ENCODE results near the gene NRP1. TPM values are rescaled to one million over a fixed set of nuclear protein-coding genes. Genes with fewer than 3 reads are reported as not detected.

Gene NRP1
- total and polyA plus RNA-seq, 2 donors, result 15.4 to 15.8 TPM

DNA sequence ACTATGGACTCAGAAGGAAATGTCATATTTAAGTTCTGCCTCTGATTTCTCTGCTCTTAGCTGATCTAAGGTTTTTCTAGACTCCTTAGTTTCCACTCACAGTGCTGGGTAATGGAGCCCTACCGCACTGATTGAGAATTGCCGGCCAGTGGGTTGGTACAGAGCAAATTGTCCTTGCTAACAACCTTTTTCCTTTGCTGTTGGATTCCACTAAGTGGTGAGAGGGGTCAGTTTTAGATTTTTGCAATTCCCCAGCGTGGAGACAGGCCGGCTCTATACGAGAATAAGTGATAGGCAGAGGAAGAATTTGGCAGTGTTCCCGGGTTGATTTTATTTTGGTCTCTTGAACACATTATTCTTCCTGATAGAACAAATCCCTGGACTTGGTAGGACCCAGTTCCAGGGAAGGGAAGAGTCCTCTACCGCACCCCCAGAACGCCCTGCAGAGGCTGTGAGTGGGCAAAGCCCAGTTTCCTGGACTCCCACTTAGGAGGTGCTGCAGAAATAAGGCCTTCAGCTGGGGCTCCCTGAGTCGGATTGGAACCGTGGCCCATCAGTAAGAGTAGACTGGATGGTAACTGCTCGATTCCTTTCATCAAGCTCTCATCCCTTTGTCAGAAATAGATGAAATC lies 3.0 kb upstream of the NRP1 start:
- WGBS, result 86% methylated on average over 11 of the region's 11 CpGs
- Histone ChIP-seq H3K4me1 (ENCODE audit: control insufficient read depth in 2 of 2, insufficient read depth in 2 of 2, low read length in 2 of 2) (peaks cover 8 to 16% of the 10 kb centered on the region in 2 donors), H3K27ac (ENCODE audit: low read depth in 1 of 2, low read length in 1 of 2) (peak overlapping the region in 1 of 2 donors; percentile 43), H3K27me3 (ENCODE audit: control insufficient read depth in 2 of 2, insufficient read depth in 1 of 2, low read length in 1 of 2) (peaks cover 46 to 73% of the 10 kb centered on the region in 2 donors), H3K9me3 (ENCODE audit: control insufficient read depth in 2 of 2, insufficient read depth in 1 of 2, low read length in 1 of 2) (no peaks in the 10 kb centered on the region), H3K4me3 (ENCODE audit: low read length in 2 of 2) (no peak overlapping the region), H3K36me3 (ENCODE audit: control insufficient read depth in 2 of 2, insufficient read depth in 2 of 2, low read length in 1 of 2) (no peaks in the 10 kb centered on the region)
- DNase-seq (ENCODE audit: low read depth in 6 of 9, low spot score in 9 of 9), result no peak

DNA sequence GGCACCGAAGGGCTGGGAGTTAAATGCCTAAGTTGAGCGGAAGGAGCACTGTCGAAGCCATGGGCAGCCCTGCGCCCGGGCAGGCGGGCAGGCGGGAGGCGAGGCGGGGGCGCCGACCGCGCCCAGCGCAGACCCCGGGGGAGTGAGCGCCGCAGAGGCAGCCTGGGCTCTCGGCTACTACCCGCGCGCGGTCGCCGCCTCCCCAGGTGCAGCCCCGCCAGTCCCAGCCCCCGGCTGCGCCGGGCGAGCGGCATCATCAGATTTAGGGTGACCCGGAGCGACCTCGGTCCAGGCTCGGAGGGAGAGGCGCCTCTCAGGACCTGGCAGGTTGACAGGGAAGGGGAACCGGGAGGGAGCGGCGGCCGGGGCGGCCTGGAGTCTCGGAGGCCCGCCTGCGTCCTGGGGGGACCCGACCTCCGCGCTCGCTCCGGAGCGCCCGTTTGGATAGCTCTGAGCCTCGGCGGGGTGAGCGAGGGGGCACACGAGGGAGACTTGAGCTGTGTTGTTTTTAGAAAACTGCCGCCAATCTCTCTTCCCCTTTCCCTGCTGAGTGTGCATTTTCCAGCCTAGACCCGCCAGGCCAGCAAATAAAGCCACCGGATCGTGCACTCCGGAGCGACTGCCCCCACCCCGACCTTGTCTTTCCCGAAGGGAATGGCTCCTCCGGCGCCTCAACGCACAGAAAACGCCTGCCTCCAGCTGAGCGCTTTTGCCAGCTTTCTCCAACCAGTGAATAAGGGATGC lies 2.3 kb upstream of the NRP1 start:
- H3K4me1 ChIP-seq (ENCODE audit: control insufficient read depth in 2 of 2, insufficient read depth in 2 of 2, low read length in 2 of 2), result peaks cover 8 to 16% of the 10 kb centered on the region in 2 donors
- 5% methylated on average over 67 of the region's 67 CpGs for WGBS
- no peaks in the 10 kb centered on the region for H3K9me3 ChIP-seq (ENCODE audit: control insufficient read depth in 2 of 2, insufficient read depth in 1 of 2, low read length in 1 of 2)
- H3K27me3 ChIP-seq (ENCODE audit: control insufficient read depth in 2 of 2, insufficient read depth in 1 of 2, low read length in 1 of 2), result peaks cover 51 to 78% of the 10 kb centered on the region in 2 donors
- peak overlapping the region; percentile 43 to 60 for H3K27ac ChIP-seq (ENCODE audit: low read depth in 1 of 2, low read length in 1 of 2)
- DNase-seq (ENCODE audit: low read depth in 6 of 9, low spot score in 9 of 9), result peak in 1 of 9 donors; percentile 20
- no peaks in the 10 kb centered on the region for H3K36me3 ChIP-seq (ENCODE audit: control insufficient read depth in 2 of 2, insufficient read depth in 2 of 2, low read length in 1 of 2)
- peak overlapping the region; percentile 6 to 24 for H3K4me3 ChIP-seq (ENCODE audit: low read length in 2 of 2)

DNA sequence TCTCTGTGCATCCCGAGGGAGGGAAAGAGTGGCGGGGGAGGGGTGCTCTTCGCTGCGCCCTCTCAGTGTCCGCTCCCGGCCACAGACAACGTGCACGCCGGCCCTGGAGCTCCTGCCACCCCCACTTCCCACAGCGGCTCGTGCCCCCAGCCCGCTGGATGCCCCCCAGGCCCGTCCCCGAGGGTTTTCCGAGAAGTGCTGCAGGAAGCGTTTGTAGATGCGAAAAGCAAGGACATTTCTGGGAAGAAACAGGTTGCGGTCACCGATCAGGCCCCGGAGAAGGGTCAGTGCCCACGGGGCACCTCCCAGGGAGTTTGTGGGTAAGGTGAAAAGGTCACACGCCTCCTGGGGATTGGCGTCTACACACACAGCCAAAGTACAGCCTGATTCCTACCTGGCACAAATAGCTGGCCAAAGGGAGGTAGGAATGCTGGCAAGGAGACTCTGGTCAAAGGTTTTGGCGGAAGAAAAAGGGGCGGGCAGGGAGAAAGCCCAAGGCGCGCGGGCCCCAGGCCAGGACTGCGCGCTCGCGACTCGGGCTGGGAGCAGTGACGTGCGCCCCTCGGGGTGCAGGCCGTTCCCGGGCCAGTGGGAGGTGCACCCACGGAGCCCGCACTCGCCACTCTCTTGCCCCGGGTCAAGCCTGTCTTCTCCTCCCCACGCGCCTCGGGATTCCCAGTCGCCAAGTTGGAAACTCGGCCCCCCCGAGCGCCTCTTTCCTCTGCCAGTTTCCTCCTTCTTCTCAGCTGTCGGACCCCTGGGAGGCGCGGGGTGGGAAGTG lies 1.5 kb upstream of the NRP1 start:
- WGBS, result 2% methylated on average over 52 of the region's 52 CpGs
- H3K4me3 ChIP-seq (ENCODE audit: low read length in 2 of 2), result peak overlapping the region; percentile 24 to 55
- H3K4me1 ChIP-seq (ENCODE audit: control insufficient read depth in 2 of 2, insufficient read depth in 2 of 2, low read length in 2 of 2), result peaks cover 8 to 16% of the 10 kb centered on the region in 2 donors
- DNase-seq (ENCODE audit: low read depth in 6 of 9, low spot score in 9 of 9), result peak in 1 of 9 donors; percentile 3
- H3K27me3 ChIP-seq (ENCODE audit: control insufficient read depth in 2 of 2, insufficient read depth in 1 of 2, low read length in 1 of 2), result peaks cover 54 to 84% of the 10 kb centered on the region in 2 donors
- peak overlapping the region in 1 of 2 donors; percentile 32 for H3K27ac ChIP-seq (ENCODE audit: low read depth in 1 of 2, low read length in 1 of 2)
- no peaks in the 10 kb centered on the region for H3K9me3 ChIP-seq (ENCODE audit: control insufficient read depth in 2 of 2, insufficient read depth in 1 of 2, low read length in 1 of 2)
- no peaks in the 10 kb centered on the region for H3K36me3 ChIP-seq (ENCODE audit: control insufficient read depth in 2 of 2, insufficient read depth in 2 of 2, low read length in 1 of 2)

DNA sequence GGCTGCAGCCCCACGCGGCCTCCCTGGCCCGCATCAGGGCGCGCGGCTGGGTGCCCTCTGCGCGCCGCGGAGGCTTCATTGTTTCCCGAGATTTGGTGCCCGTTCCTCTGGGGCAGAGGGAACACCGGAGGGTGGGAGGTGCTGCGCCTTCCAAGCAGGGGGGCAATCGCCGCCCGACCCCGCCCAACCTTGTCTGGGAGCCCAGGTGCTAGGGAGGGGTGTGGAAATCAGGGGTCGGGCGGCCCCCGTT lies 1.0 kb upstream of the NRP1 start:
- no peak for DNase-seq (ENCODE audit: low read depth in 6 of 9, low spot score in 9 of 9)
- Histone ChIP-seq H3K9me3 (ENCODE audit: control insufficient read depth in 2 of 2, insufficient read depth in 1 of 2, low read length in 1 of 2) (no peaks in the 10 kb centered on the region), H3K36me3 (ENCODE audit: control insufficient read depth in 2 of 2, insufficient read depth in 2 of 2, low read length in 1 of 2) (no peaks in the 10 kb centered on the region), H3K27me3 (ENCODE audit: control insufficient read depth in 2 of 2, insufficient read depth in 1 of 2, low read length in 1 of 2) (peaks cover 55 to 88% of the 10 kb centered on the region in 2 donors), H3K27ac (ENCODE audit: low read depth in 1 of 2, low read length in 1 of 2) (peak overlapping the region in 1 of 2 donors; percentile 37), H3K4me3 (ENCODE audit: low read length in 2 of 2) (peak overlapping the region; percentile 24 to 55), H3K4me1 (ENCODE audit: control insufficient read depth in 2 of 2, insufficient read depth in 2 of 2, low read length in 2 of 2) (peaks cover 8 to 18% of the 10 kb centered on the region in 2 donors)
- WGBS, result 2% methylated on average over 21 of the region's 21 CpGs

DNA sequence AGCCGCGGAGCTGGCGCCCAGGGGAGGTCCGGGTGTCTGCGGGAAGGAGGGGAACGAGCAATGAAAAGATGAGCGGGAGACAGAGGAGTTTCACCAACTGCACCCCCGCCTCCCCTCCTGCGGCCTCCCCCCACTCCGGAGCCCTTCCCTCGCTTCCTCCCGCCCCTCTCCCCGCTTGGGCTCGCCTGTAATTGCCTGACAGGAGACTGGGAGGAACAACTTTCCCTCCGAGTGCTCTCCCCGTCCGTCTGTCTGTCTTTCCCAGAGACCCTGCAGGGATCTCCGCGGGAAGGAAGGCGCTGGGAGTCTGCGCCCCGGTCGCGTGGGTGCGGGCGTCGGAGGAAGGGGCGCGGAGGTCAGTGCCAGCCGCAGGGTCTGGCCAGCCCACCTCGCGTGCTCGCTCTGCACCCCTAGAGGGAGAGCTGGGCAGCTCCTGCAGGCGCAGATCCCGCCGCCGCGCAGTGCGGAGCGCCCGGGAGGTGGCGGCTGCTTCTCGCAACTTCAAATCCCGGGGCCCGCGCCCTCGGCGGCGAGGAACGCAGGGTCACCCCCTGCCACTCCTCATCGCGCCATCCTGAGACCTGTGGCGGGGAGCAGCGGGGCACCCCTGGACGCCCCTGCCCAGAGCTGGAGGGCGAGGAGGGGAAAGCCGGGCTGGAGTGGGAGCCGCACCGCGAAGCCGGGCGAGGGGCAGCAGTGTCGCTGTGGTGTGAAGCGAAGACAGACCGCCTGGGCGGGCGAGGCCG lies 511 bp upstream of the NRP1 start:
- peak in 2 of 9 donors; percentile 40 to 50 for DNase-seq (ENCODE audit: low read depth in 6 of 9, low spot score in 9 of 9)
- H3K4me1 ChIP-seq (ENCODE audit: control insufficient read depth in 2 of 2, insufficient read depth in 2 of 2, low read length in 2 of 2), result peaks cover 8 to 18% of the 10 kb centered on the region in 2 donors
- WGBS, result 1% methylated on average over 68 of the region's 68 CpGs
- peaks cover 55 to 88% of the 10 kb centered on the region in 2 donors for H3K27me3 ChIP-seq (ENCODE audit: control insufficient read depth in 2 of 2, insufficient read depth in 1 of 2, low read length in 1 of 2)
- peak overlapping the region; percentile 49 to 55 for H3K4me3 ChIP-seq (ENCODE audit: low read length in 2 of 2)
- H3K9me3 ChIP-seq (ENCODE audit: control insufficient read depth in 2 of 2, insufficient read depth in 1 of 2, low read length in 1 of 2), result no peaks in the 10 kb centered on the region
- H3K27ac ChIP-seq (ENCODE audit: low read depth in 1 of 2, low read length in 1 of 2), result peak overlapping the region; percentile 53 to 57
- H3K36me3 ChIP-seq (ENCODE audit: control insufficient read depth in 2 of 2, insufficient read depth in 2 of 2, low read length in 1 of 2), result no peaks in the 10 kb centered on the region

DNA sequence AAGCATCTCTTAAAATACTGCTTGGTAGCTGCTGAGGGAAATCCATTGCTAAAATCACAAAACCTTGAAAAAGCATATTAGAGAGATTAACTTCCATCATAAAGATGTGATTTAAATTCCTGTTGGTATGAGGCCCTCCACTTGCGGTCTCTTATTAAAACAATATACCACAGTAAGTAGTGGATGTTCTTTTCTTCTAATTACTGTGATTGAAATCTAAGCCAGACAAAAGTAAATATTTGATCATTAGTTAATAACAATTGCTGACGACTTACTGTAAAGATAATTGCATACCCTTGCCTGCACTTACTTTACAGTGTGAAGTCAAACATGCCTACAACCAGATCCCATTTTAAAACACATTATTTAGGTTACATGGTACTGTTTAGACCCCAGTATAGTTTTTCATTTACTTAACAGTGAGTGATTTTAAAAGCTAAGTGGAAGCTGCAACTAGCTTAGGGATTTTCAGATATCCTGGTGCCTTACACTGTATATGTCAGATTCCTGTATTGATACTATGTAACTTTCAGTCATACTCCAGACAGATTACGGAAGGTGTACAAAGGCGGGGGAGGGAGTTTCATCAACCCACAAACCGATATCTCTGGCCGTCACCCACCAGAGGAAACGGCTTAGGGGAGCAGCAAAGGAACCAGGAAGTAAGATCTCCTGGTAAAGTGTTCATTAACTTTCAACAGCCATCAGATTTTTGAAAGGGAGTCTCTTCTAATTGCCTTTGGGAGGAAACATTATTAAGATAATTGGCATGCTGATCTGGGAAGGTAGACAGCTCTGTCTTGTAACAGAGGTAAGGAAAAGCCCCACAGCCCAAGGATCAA lies 986 bp downstream of the NRP1 start:
- no peaks in the 10 kb centered on the region for H3K9me3 ChIP-seq (ENCODE audit: control insufficient read depth in 2 of 2, insufficient read depth in 1 of 2, low read length in 1 of 2)
- peaks cover 49 to 75% of the 10 kb centered on the region in 2 donors for H3K27me3 ChIP-seq (ENCODE audit: control insufficient read depth in 2 of 2, insufficient read depth in 1 of 2, low read length in 1 of 2)
- 18% methylated on average over 7 of the region's 7 CpGs for WGBS
- H3K4me3 ChIP-seq (ENCODE audit: low read length in 2 of 2), result peak overlapping the region; percentile 49 to 55
- H3K4me1 ChIP-seq (ENCODE audit: control insufficient read depth in 2 of 2, insufficient read depth in 2 of 2, low read length in 2 of 2), result peaks cover 8 to 18% of the 10 kb centered on the region in 2 donors
- DNase-seq (ENCODE audit: low read depth in 6 of 9, low spot score in 9 of 9), result peak in 2 of 9 donors; percentile 24 to 51
- H3K36me3 ChIP-seq (ENCODE audit: control insufficient read depth in 2 of 2, insufficient read depth in 2 of 2, low read length in 1 of 2), result no peaks in the 10 kb centered on the region
- peak overlapping the region; percentile 61 to 77 for H3K27ac ChIP-seq (ENCODE audit: low read depth in 1 of 2, low read length in 1 of 2)

DNA sequence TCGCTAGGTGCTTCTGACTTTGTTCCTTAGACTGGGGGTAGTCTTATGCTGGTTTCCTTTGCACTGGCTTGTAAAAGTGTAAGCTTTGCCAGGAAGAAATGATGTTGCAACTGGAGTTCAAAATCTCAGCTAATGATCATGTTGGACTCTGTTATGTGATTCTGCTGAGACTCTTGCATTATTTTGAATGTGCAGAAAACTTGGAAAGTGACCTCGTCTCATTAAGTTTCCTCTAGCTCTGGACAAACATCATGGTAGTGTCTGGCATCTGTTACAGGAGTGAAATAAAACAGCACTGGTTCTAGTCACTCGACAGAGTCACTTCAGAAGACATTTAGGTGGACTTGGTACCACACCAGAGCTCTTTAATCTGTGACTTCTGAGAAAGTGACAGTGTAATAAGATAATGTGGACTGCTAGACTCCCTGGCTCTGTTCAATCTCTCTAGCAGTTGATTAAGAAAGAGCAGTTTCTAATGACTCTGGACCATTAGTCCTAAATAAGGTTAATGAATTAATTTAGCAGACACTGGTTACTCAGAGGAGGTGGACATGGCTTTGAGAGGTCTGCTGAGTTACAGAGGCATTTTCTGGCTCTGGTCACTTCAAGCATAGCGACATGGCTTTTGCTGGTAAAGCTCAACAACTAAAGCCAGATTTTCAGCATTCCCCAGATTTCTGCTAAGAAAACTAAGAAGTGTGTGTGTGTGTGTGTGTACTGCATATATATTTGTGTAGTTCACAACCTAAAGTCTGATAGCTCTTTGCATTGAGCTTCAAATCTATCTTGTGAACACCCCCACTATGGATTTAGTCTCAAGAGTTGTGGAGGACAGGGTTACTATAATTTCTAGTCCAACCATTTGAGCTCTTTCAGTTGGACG lies 2.0 kb downstream of the NRP1 start:
- WGBS, result 83% methylated on average over 5 of the region's 5 CpGs
- no peak for DNase-seq (ENCODE audit: low read depth in 6 of 9, low spot score in 9 of 9)
- peak overlapping the region in 1 of 2 donors; percentile 7 for H3K4me3 ChIP-seq (ENCODE audit: low read length in 2 of 2)
- peak overlapping the region in 1 of 2 donors; percentile 41 for H3K27ac ChIP-seq (ENCODE audit: low read depth in 1 of 2, low read length in 1 of 2)
- H3K4me1 ChIP-seq (ENCODE audit: control insufficient read depth in 2 of 2, insufficient read depth in 2 of 2, low read length in 2 of 2), result peaks cover 8 to 18% of the 10 kb centered on the region in 2 donors
- peaks cover 44 to 65% of the 10 kb centered on the region in 2 donors for H3K27me3 ChIP-seq (ENCODE audit: control insufficient read depth in 2 of 2, insufficient read depth in 1 of 2, low read length in 1 of 2)
- H3K9me3 ChIP-seq (ENCODE audit: control insufficient read depth in 2 of 2, insufficient read depth in 1 of 2, low read length in 1 of 2), result no peaks in the 10 kb centered on the region
- no peaks in the 10 kb centered on the region for H3K36me3 ChIP-seq (ENCODE audit: control insufficient read depth in 2 of 2, insufficient read depth in 2 of 2, low read length in 1 of 2)
